Esophagus muscularis mucosa (tissue), 3 donors: Measurements from ENCODE around the gene SND1.

Experiments used
- CTCF ChIP-seq, 3 experiments: fragments of 200-600 bp in 2 of 3; fragments of 450-650 bp in 1 of 3; sonication (generic) in 2 of 3; IDR thresholded peaks; one replicate each; pipeline ENCODE4 v1.5.1; 2017 to 2019; ENCODE audit warnings: antibody characterized with exemption in 3 of 3, mild to moderate bottlenecking in 2 of 3, moderate library complexity in 1 of 3
- POLR2AphosphoS5 ChIP-seq, 2 donors: sonication (generic); formaldehyde crosslinking; IDR thresholded peaks; one replicate each; pipeline ENCODE4 v1.6.1; 2017; ENCODE audit warnings: antibody characterized with exemption in 2 of 2

GRCh38 chr7:128006550-128007302, 354.7 kb downstream of the SND1 start:
- TF ChIP-seq POLR2AphosphoS5 (IDR thresholded peaks at IDR 0.05) (no peak), CTCF (IDR thresholded peaks at IDR 0.05) (no peak)
